ENCODE results near the gene AFG1L.
"Not testable (repeated sequence)": the region's sequence is repeated elsewhere in the genome, so short reads cannot be mapped to it uniquely, and the experiment has no call there.

AFG1L gene

DNA sequence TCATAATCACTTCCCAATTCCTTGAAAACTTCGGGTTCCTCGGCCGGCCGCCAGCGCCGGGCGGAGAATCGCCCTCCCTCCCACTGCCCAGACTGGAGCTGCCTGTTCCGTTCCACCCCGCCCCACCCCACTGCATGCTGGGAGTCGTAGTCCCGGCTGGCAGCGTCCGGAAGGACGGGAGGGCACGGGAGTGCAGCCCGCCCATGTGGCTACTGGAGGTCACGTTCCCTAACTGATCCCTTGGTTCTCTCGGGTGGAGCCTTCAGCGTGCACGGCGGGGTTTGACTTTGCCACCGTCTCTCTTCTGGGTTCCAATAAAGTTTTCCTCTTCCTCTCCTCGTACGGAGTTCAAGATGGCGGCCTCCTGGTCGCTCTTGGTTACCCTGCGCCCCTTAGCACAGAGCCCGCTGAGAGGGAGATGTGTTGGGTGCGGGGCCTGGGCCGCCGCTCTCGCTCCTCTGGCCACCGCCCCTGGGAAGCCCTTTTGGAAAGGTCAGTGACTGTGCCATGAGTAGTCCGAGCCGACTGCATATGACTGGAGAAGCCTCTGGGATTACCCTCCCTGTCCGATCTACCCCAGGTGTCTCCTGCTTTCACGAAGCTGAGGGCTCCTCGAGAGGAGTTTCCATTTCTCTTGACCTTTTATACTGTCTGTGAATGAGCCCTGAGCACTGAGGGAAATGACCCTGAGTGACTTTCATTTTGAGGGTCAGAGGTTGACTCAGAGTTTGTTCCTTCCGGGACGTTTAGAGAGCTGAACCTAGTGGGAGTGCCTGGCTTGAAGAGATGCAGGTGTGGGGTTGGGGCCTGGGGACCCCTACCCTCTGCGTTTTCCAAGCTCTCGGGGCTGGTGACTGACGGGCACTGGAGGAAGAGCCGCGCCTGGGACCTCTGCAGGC is at the start of gene AFG1L:
TSS of gene AFG1L (plus strand) at position 328 of the 899 bp plus-strand sequence. CDS start at position 354, 26 bp downstream.
- peak; percentile 86 for DNase-seq

DNA sequence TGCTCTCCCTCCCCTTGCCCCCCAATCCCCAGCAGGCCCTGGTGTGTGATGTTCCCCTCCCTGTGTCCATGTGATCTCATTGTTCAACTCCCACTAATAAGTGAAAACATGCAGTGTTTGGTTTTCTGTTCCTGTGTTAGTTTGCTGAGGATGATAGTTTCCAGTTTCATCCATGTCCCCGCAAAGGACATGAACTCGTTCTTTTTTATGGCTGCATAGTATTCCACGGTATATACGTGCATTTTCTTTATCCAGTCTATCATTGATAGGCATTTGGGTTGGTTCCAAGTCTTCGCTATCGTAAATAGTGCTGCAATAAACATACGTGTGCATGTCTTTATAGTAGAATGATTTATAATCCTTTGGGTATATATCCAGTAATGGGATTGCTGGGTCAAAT is 49.8 kb upstream of the AFG1L start:
- not testable (repeated sequence) for DNase-seq

DNA sequence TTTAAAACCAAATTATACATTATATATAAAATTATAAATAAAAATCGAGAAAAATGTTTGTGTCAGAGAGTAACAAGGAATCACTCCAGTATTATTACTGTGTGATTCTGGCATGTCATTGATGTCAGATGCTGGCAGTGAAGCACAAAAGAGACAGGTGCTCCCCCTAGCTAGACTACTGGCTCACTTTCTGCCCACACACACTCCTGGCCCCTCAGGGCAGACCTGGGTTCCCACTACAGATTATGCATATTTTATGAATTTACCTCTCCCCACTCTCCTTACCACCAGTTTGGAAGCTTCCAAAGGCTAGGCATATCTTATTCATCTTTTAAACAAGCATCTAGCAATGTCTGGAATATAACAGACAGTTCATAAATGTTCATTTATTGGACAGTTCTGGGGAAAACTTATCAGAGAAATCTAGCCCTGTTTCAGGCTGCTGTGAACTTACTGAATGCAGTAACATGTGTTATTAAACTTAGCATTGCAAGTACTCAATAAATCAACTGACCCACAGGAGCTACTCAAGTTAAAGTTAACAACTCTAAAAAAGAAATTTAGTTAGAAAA is 46.8 kb upstream of the AFG1L start:
- peak; percentile 8 for DNase-seq

DNA sequence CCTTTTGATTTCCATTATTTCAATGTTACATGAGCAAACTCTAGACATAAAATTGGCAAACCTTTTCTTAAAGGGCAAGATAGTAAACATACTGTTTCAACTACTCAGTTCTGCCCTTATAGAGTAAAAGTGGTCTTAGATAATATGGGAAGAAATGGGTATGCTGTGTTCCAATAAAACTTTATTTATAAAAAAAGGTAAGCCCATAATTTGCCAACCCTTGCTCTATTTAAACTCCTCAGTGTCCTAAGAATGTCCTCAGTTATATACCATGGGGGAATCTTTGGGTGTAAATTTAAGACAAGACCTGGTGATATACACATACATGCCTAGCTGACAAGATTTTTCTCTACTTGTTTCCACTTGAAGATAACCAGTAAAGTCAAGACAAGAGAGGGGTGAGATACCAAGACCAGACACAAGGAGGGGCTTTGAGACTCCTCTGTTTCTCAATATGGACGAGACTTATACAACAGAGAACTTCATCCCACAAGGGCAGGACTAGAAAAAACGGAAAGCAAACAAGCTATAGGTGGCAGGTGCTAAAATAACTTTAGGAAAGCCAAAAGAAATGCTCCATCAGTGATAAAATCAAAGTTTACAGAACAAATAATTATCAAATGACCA is 44.5 kb upstream of the AFG1L start:
- DNase-seq: peak; percentile 17

DNA sequence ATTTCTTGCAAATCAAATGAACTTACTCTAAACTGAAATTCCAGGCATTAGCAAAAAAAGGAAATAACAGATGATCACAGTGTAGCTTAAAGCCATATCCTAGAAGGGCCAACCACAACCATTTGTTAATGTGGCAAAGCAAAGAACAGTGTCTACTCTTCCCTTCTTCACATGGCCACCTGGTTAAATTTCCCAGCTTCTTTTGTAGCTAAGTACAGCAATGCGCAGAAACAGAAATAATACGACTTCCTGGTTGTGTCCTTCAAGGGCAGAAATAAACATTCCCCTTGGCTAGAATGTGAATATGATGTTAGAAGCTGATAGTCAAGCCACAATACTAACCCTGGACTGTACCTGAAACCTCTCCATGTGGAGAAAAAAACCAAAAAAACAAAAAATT is 43.6 kb upstream of the AFG1L start:
- DNase-seq: no peak

DNA sequence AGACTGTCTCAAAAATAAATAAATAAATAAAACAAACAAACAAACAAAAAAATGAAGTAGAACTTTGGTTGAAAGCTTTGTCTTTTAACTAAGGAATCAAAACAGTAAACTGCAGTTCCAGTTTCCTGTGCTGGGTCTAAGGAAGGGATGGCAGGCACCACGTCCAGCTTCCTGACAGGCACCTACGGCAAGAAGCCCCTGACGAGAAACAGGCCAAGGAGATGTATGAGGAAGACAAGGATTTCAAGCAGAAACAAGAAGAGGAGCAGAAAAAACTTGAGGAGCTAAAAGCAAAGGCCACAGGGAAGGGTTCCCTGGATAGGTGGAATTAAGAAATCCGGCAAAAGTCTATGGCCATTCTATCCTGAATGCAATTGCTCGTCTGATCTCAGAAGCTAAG is 42.8 kb upstream of the AFG1L start:
- DNase-seq: no peak

DNA sequence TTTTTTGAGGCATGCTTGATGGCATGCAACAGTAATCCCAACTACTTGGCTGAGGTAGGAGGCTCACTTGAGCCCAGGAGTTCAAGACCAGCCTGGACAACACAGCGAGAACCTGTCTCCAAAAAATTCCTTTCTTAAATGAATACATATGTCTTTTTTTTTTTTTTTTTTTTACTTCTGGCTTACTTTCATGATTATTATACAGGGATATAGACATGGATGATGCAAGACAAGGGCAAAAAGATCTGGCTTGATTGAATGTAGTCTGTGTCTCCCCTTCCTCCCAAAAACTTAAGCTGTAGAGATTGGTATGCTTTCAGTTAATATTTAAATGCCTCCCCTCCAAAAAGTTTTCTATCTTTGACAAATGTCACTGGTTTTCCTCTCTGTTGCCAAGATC is 41.6 kb upstream of the AFG1L start:
- peak; percentile 64 for DNase-seq

DNA sequence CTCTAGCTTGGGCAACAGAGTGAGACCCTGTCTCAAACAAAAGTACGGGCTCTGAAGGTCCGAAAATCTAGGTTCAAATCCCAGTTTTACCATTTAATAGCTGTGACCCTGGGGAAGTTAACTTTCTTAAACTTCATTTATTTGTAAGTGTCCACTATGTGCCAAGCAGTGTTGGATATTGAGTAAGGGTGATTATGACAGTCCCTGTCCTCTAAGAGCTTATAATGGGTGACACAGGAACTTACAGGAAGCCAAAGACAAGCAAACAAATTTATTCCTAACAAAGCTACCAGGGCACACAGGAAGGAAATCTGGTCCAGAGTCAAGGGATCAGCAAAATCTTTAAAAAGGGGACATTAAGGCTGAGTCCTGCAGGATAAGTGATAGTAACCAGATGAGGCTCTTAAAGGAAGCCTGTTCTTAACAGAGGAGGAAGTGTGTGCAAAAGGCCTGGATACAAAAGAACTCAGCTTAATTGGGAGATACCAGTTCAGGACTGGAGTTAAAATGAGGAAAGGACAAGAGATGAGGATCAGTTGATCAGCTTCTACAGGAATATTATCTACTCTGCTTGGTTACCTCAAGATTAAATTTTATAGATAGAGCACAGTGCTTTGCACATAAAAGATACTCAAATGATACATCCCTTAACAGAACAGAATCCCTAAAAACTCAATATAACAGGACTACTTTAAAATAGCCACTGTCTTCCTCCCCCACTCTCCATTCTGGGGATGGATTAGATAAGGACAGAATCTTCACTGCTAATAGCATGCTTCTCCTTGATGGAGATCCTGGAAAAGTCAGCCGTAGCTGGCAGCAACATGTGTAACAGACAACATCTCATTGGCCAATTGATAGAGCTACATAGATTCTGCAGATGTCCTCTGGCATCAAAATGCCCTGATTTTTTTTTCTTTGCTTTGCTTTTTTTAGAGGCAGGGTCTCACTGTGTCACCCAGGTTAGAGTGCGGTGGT is 40.1 kb upstream of the AFG1L start:
- no peak for DNase-seq

DNA sequence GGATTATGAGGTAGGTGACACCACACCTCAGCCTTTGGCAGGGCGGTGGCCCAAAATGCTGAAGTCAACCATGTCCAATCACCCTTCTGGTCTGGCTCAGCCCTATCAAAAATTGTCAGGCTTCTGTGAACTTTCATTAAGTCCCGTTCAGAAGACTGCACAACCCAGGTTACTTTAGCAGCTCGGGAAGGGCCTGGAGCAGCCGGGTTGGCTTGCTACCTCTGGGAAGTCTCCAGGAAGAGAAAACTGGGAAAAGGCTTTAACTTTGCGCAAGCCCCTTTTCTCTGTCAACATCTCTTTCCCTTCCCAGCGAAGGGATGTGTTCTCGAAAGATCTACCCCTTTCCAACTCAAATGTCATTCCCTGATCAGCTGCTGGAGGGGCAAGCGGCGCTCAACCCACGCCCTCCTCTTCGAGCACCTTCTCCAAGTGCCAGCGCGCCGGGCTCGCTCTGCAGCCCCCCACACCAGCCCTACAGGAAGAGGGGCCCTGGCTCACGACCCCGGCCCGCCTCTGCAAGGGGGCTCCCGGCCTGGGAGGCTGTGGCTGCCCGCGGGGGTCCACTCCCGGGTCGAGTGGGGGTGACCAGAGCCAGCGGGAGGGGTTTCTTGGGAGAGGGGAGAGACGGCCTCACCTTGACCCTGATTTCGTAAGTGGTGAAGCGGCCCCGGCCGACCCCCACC is 34.6 kb upstream of the AFG1L start:
- peak; percentile 43 for DNase-seq

DNA sequence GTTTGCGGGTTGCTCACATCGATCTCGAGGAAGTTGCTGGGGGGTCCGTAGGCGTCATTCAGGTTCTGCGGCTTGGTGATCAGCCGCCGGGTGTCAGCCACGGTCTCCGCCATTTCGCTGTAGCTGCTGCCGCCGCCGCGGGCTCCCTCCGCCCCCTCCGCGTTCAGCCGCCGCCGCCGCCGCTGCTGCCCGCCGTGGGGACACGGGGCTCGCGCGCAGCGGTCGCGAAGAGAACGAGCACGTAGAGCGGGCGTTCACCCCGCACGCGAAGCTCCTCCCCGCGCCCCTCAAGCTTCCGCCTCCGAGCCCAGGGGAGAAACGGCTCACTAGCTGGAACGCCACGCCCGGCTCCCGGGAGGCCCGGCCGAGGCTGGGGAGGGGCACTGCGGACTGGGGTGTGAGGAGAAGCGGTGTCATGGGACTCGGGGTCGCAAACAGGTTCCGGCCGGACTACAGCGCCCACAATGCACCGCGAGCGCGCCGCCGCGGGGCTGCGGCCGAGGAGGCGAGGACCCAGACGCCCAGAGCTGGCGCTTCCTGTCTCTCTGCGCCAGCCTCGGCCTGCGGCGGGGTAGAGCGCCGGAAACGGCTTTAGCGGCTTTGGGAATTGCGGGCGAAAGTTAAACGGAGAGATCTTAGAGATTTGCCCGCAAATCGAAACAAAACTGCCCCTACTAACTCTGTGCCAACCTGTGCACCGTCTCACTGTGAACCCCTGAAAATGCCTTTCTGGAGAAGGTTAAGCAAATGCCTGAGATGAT is 33.9 kb upstream of the AFG1L start, which contains the start of gene SNX3:
TSS of gene SNX3 (minus strand) at position 232 of the 761 bp plus-strand sequence. CDS start at position 113, 119 bp downstream.
- peak; percentile 95 for DNase-seq

DNA sequence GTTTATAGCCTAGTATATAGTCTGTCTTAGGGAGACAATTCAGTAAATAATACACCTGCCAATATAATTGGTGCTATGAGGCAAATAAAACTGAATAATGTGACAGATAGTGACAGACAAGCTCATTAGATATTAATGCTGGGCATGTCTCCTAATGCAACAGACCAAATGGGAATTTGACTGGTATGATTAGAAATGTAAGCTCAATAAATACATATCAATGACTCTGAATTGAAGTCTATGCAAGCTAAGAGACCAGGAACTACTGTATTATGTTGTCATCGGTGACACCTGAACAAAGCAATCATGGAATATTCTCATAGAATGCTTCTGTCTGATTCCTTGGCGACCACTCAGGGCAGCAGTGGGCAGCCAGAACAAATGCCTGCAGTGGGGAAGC is 31.5 kb upstream of the AFG1L start:
- no peak for DNase-seq

DNA sequence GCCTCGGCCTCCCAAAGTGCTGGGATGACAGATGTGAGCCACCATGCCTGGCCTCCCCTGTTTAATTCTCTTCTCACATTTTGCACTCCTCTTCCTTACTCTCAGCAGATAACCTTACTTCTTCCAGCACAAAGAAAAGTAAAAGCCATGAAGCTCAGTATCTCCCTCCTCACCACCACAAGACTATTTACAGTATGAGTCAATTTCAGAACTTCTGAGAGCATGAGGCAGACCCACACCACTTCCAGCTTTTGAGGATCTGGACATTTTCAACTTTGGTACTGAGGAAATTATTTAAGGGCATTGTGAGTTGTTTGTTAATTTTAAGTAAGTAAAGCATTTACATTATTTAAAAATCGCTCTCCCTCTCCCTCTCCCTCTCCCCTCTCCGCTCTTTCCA is 26.0 kb upstream of the AFG1L start:
- no peak for DNase-seq

DNA sequence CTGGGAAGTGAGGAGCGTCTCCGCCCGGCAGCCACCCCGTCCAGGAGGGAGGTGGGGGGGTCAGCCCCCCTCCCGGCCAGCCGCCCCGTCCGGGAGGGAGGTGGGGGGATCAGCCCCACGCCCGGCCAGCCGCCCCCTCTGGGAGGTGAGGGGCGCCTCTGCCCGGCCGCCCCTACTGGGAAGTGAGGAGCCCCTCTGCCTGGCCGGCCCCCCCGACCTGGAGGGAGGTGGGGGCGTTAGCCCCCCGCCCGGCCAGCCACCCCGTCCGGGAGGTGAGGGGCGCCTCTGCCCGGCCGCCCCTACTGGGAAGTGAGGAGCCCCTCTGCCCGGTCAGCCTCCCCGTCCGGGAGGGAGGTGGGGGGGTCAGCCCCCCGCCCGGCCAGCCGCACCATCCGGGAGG is 24.9 kb upstream of the AFG1L start:
- DNase-seq: not testable (repeated sequence)

DNA sequence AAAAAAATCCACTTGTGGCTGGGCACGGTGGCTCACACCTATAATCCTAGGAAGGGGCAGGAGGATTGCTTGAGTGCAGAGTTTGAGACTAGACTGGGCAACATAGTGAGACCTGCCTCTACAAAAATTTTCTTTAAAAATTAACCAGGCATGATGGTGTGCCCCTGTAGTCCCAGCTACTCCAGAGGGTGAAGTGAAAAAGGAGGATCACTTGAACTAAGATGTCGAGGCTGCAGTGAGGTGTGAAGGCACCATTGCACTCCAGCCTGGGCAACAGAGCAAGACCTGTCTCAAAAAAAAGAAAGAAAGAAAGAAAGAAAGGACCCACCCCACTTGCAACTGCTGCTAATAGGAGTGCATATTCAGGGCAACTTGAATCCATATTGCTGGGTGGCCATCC is 20.3 kb upstream of the AFG1L start:
- DNase-seq: no peak

DNA sequence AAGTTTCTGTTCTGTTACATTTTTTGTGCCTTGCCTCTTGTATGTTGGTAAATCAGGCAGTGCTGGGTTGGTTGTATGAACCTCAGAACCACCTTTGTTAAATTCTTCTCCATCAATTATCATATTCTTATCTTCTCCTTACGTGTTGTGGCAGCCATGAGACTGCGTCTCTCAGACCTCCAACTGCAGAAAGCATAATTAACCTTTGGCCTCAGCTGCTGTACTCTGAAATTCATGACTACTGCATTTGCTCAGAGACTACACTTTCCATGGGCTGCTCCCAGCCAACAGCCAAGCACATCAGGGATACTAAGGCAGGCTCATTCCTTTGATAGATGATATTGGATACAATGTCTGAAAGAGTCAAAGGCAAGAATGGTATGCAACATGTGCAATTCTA is 18.9 kb upstream of the AFG1L start:
- DNase-seq: no peak

DNA sequence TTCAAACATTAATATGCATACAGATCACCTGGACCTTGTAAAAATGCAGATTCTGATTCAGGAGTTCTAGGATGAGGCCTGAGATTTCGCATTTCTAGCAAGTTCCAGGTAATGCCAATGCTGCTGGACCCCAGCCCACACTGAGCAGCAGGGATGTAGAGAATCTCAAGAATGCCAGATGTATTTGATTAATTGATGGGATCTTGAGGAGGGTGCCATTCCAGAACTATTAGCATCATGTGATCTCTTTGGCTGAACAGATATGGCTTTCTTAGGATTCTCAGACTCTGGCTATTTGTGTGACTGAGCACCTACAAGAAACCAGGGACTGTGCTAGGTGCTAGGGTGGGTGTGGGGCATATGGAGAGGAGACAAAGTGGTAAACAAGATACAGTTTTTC is 17.6 kb upstream of the AFG1L start:
- DNase-seq: peak; percentile 11

DNA sequence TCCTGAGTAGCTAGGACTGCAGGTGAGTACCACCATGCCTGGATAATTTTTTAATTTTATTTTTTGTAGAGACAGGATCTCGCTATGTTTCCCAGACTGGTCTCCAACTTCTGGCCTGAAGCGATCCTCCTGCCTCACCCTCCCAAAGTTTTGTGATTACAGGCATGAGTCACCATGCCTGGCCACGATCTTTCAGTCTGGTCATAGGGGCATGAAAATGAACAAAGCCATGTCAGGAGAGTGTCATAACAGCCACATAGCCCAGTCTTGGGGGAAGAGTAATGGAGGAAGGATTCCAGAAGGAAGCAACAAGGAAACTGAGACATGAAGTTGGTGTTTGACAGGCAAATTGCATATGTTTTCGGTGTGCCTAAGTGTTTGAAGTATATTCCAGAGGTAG is 17.0 kb upstream of the AFG1L start:
- no peak for DNase-seq

DNA sequence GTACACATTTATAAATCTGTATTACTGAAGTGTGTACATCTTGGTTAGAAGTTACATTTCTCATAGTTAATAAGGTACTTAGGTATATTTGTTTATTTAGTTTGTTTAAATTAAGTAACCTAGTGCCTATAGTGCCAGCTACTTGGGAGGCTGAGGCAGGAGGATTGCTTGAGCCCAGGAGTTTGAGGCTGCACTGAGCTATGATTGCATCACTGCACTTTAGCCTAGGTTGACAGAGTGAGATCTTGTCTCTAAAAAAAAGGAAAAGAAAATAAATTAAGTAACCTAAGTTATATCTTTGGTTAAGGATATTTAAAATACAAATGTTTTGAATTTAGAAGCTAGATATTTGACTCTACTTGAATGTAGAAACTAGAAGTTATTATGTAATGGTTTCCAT is 9.5 kb upstream of the AFG1L start:
- DNase-seq: no peak

DNA sequence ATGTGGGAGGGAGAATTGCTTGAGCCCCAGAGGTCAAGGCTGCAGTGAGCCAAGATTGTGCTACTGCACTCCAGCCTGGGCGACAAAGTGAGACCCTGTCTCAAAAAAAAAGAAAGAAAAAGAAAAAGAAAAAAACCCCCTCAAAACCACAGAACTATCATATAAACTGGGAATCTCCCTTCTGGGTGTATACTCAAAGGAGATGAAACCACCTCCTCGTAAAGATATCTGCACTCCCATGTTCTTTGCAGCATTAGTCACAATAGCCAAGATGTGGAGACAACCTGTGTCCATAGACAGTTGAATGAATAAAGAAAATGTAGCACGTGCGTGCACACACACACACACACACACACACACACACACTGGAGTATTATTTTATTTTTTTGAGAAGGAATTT is 8.5 kb upstream of the AFG1L start:
- DNase-seq: no peak

DNA sequence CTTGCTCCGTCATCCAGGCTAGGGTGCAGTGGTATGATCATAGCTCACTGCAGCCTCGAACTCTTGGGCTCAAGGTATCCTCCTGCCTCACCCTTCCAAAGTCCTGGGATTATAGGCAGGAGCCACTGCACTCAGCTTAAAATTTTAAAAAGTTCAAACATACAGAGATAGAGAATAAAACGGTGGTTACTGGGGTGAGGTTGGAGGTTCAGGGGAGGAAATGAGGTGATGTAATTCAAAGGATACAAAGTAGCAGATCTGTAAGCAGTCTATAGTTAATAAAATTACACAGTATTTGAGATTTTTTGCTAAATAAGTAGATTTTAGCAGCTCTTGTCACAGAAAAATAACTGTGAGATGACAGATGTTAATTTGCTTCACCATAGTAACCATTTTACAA is 7.5 kb upstream of the AFG1L start:
- no peak for DNase-seq

DNA sequence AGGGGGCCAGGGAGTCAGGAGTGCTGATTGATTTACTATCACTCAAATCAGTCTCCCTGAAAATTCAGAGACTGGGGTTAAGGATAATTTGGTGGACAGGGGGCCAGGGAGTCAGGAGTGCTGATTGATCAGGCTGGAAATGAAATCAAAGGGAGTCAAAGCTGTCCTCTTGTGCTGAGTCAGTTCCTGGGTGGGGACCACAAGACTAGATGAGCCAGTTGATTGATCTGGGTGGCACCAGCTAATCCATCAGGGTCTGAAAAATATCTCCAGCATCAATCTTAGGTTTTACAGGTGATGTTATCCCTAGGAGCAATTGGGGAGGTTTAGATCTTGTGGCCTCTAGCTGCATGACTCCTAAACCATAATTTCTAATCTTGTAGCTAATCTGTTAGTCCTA is 6.1 kb upstream of the AFG1L start:
- no peak for DNase-seq
